B cell (primary cell): ENCODE measurements around the gene FOXO4. TPM values are rescaled to one million over a fixed set of nuclear protein-coding genes. Genes with fewer than 3 reads are reported as not detected.

ENCODE experiments used
- ATAC-seq: fragments of 200-7000 bp; cut with Tn5 transposase; one replicate; pipeline ENCODE4 v1.10.0; 2021; ENCODE audit warnings: low read depth, mild to moderate bottlenecking, moderate number of reproducible peaks, moderate library complexity
- CTCF ChIA-PET: fragments of 350-600 bp; sonication (Branson Sonifier 250); formaldehyde crosslinking; loops from one replicate; lab custom pipeline; 2021; ENCODE audit warnings: antibody characterized with exemption, inconsistent platforms; lab: Charles Lee
- POLR2A ChIA-PET: fragments of 350-600 bp; sonication (Branson Sonifier 250); formaldehyde crosslinking; loops from one replicate; lab custom pipeline; 2021; ENCODE audit warnings: antibody characterized with exemption; lab: Charles Lee
- DNase-seq: peaks from one replicate; pipeline ENCODE4 v3.0.0; 2013
- H2AFZ ChIP-seq: 2 replicates; pipeline ENCODE4 v1.6.1; 2012; ENCODE audit warnings: mild to moderate bottlenecking, low read depth, low read length; ENCODE audit not compliant: insufficient read depth, poor library complexity, severe bottlenecking
- H3K27ac ChIP-seq, 2 donors: 1 replicate in 1 of 2; 2 replicates in 1 of 2; pipeline ENCODE4 v1.5.1; 2012 to 2013; ENCODE audit warnings: low read length in 2 of 2, mild to moderate bottlenecking in 2 of 2, moderate library complexity in 1 of 2
- H3K27me3 ChIP-seq, 4 experiments: fragments of 200-600 bp in 1 of 4; sonication (generic) in 1 of 4; replicated peaks in 1 of 4; 1 replicate in 2 of 4; 2 replicates in 2 of 4; pipeline versions ENCODE4 v1.6.1 to v1.7.0; 2013 to 2016; ENCODE audit warnings: low read length in 3 of 4, mild to moderate bottlenecking in 2 of 4, mixed read lengths in 1 of 4, moderate library complexity in 1 of 4; ENCODE audit not compliant: insufficient read depth in 4 of 4, control insufficient read depth in 3 of 4; ENCODE audit errors: control extremely low read depth in 1 of 4
- H3K36me3 ChIP-seq, 2 experiments: replicated peaks in 1 of 2; 1 replicate in 1 of 2; 2 replicates in 1 of 2; pipeline versions ENCODE4 v1.6.1 to v1.7.1; 2013; ENCODE audit warnings: low read length in 1 of 2; ENCODE audit not compliant: insufficient read depth in 2 of 2, control insufficient read depth in 1 of 2; ENCODE audit errors: control extremely low read depth in 1 of 2, extremely low read depth in 1 of 2
- H3K4me1 ChIP-seq, 2 donors: fragments of 200-600 bp in 1 of 2; sonication (generic) in 1 of 2; 1 replicate in 1 of 2; 2 replicates in 1 of 2; pipeline versions ENCODE4 v1.5.1 to v1.6.1; 2013 to 2017; ENCODE audit warnings: low read length in 2 of 2; ENCODE audit not compliant: control insufficient read depth in 2 of 2, insufficient read depth in 2 of 2
- H3K4me2 ChIP-seq: replicated peaks from 2 replicates; pipeline ENCODE3; 2012; ENCODE audit warnings: mild to moderate bottlenecking, low read depth, low read length; ENCODE audit not compliant: poor library complexity, severe bottlenecking
- H3K4me3 ChIP-seq, 5 experiments: fragments of 200-600 bp in 1 of 5; sonication (generic) in 1 of 5; 1 replicate in 3 of 5; 2 replicates in 2 of 5; pipeline versions ENCODE4 v1.5.1 to v1.7.0; 2011 to 2016; ENCODE audit warnings: low read length in 4 of 5, mild to moderate bottlenecking in 4 of 5, low read depth in 2 of 5, control low read depth in 1 of 5, moderate library complexity in 1 of 5; ENCODE audit not compliant: insufficient read depth in 1 of 5; ENCODE audit errors: control extremely low read depth in 1 of 5, extremely low read depth in 1 of 5
- H3K79me2 ChIP-seq: fragments of 200-600 bp; sonication (generic); one replicate; pipeline ENCODE4 v1.6.0; 2016; ENCODE audit warnings: low read length; ENCODE audit not compliant: control insufficient read depth, insufficient read depth
- H3K9ac ChIP-seq: fragments of 200-600 bp; sonication (generic); 2 replicates; pipeline ENCODE4 v1.6.1; 2017; ENCODE audit warnings: mild to moderate bottlenecking, low read length, moderate library complexity
- H3K9me3 ChIP-seq, 3 donors: one replicate each; pipeline versions ENCODE4 v1.6.1 to v1.7.1; 2013; ENCODE audit warnings: low read length in 2 of 3; ENCODE audit not compliant: control insufficient read depth in 2 of 3, insufficient read depth in 1 of 3; ENCODE audit errors: control extremely low read depth in 1 of 3
- H4K20me1 ChIP-seq: 2 replicates; pipeline ENCODE4 v1.6.0; 2012; ENCODE audit warnings: mild to moderate bottlenecking, low read length; ENCODE audit not compliant: insufficient read depth, control insufficient read depth, poor library complexity, severe bottlenecking
- H3K27ac Mint-ChIP-seq: one replicate; pipeline ENCODE4 v1.8.0; 2021; ENCODE audit warnings: mixed read lengths
- H3K27me3 Mint-ChIP-seq: one replicate; pipeline ENCODE4 v1.8.0; 2021; ENCODE audit warnings: mixed read lengths
- H3K4me1 Mint-ChIP-seq: one replicate; pipeline ENCODE4 v1.8.0; 2021; ENCODE audit warnings: mixed read lengths
- H3K4me3 Mint-ChIP-seq: one replicate; pipeline ENCODE4 v1.8.0; 2021; ENCODE audit warnings: mixed read lengths
- H3K9me3 Mint-ChIP-seq: one replicate; pipeline ENCODE4 v1.8.0; 2022; ENCODE audit warnings: mixed read lengths; ENCODE audit not compliant: insufficient read depth
- EZH2 ChIP-seq: IDR thresholded peaks from 2 replicates; pipeline ENCODE4 v1.6.1; 2012; ENCODE audit warnings: borderline replicate concordance, low read depth, mild to moderate bottlenecking, moderate library complexity, low read length; ENCODE audit not compliant: insufficient read depth, poor library complexity, severe bottlenecking
- WGBS: methylation state at CpG from one replicate; pipeline ENCODE4 v1.1.5; 2013; ENCODE audit warnings: missing lambda C conversion rate; ENCODE audit not compliant: insufficient coverage; 5-methylcytosine and 5-hydroxymethylcytosine counted together
- intact Hi-C: fragments of 100-400 bp; cut with micrococcal nuclease; formaldehyde crosslinking; loops from one replicate; pipeline ENCODE4 v1.10.0; 2022
- polyA plus RNA-seq: library from polyadenylated mRNA; depleted of rRNA; stranded (reverse); fragments of >200 nt; gene quantifications from 2 replicates; pipeline ENCODE4 v1.2.3, GENCODE V29; 2012
- total RNA-seq, 2 donors: library from RNA; stranded (reverse); fragments of 120-200 nt in 1 of 2; gene quantifications; 1 replicate in 1 of 2; 2 replicates in 1 of 2; pipeline versions ENCODE4 v1.2.3 to v1.2.4, GENCODE V29; 2013 to 2022
- TF ChIP-seq, protein P1 (sequence below): fragments of 200-600 bp; IDR thresholded peaks from one replicate; pipeline ENCODE4 v1.8.0; 2022; ENCODE audit warnings: antibody characterized with exemption, mild to moderate bottlenecking

The FOXO4 gene
- total and polyA plus RNA-seq, 2 donors (not counting 1 experiment from before 2014, with no cell fraction given): 13.4 to 41.4 TPM

- Histone ChIP-seq H3K79me2 (peaks cover 46% of the 10 kb centered on the region), H4K20me1 (no peaks in the 10 kb centered on the region), H3K9me3 (no peaks in the 10 kb centered on the region), H3K4me2 (peak overlapping the region; percentile 85), H3K4me3 (peak overlapping the region; percentile 26 to 90 (median 82)), H3K27ac (peak overlapping the region in 1 of 2 donors; percentile 98), H3K36me3 (peaks cover 0 to 33% of the 10 kb centered on the region in 2 experiments), H2AFZ (no peak overlapping the region), H3K4me1 (peaks cover 71 to 86% of the 10 kb centered on the region in 2 donors), H3K27me3 (no peaks in the 10 kb centered on the region), H3K9ac (peak overlapping the region; percentile 86)
- ChIA-PET POLR2A (no interaction called here), CTCF (no interaction called here)
- ATAC-seq: no peak
- no CpG with 5 or more reads among the region's 6 CpGs for WGBS
- H3K9me3 Mint-ChIP-seq: no peaks in the 10 kb centered on the region
- H3K27ac Mint-ChIP-seq: peak overlapping the region; percentile 99
- no peak for TF ChIP-seq EZH2
- TF ChIP-seq, protein P1, sequence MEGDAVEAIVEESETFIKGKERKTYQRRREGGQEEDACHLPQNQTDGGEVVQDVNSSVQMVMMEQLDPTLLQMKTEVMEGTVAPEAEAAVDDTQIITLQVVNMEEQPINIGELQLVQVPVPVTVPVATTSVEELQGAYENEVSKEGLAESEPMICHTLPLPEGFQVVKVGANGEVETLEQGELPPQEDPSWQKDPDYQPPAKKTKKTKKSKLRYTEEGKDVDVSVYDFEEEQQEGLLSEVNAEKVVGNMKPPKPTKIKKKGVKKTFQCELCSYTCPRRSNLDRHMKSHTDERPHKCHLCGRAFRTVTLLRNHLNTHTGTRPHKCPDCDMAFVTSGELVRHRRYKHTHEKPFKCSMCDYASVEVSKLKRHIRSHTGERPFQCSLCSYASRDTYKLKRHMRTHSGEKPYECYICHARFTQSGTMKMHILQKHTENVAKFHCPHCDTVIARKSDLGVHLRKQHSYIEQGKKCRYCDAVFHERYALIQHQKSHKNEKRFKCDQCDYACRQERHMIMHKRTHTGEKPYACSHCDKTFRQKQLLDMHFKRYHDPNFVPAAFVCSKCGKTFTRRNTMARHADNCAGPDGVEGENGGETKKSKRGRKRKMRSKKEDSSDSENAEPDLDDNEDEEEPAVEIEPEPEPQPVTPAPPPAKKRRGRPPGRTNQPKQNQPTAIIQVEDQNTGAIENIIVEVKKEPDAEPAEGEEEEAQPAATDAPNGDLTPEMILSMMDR: no peak
- peaks cover 79% of the 10 kb centered on the region for H3K4me1 Mint-ChIP-seq
- intact Hi-C loops: no loop called here
- DNase-seq: no peak
- H3K27me3 Mint-ChIP-seq: no peaks in the 10 kb centered on the region
- peak overlapping the region; percentile 98 for H3K4me3 Mint-ChIP-seq
Observed at GRCh38 chrX:71109051-71109450, 13.4 kb downstream of the FOXO4 start.

GRCh38 chrX:71111141-71111843 is 15.6 kb downstream of the FOXO4 start, which contains the start of gene IL2RG:
Gene IL2RG, minus strand, starts transcription at chrX:71111577. Its CDS starts 38 bp downstream, at chrX:71111539.
- peaks cover 0 to 33% of the 10 kb centered on the region in 2 experiments for H3K36me3 ChIP-seq
- H3K4me2 ChIP-seq: peak within 1 kb of the TSS; percentile 85
- peaks cover 63% of the 10 kb centered on the region for H3K4me1 Mint-ChIP-seq
- H3K4me3 ChIP-seq: peak within 1 kb of the TSS; percentile 75 to 90 (median 82)
- CTCF ChIA-PET: interaction anchor here (1.0 to 4.7 kb wide), 6 partner anchors 8 to 19 kb away, joined by 4 to 33 read pairs (median 6); partner anchors contain the start of gene FOXO4
- whole genome bisulfite sequencing: 0% methylated on average over 1 of the region's 8 CpGs
- H3K27me3 ChIP-seq: no peaks in the 10 kb centered on the region
- no peaks in the 10 kb centered on the region for H3K9me3 Mint-ChIP-seq
- intact Hi-C loops: loop anchor here (1.0 to 5.0 kb wide), 4 partner anchors 8 to 143 kb away; partner anchors contain the start of gene ZMYM3
- peaks cover 56% of the 10 kb centered on the region for H3K79me2 ChIP-seq
- peak within 1 kb of the TSS; percentile 86 for H3K9ac ChIP-seq
- H3K4me3 Mint-ChIP-seq: peak within 1 kb of the TSS; percentile 98
- H3K9me3 ChIP-seq: no peaks in the 10 kb centered on the region
- H4K20me1 ChIP-seq: no peaks in the 10 kb centered on the region
- H2AFZ ChIP-seq: peak within 1 kb of the TSS; percentile 46
- no peak for TF ChIP-seq EZH2
- TF ChIP-seq, protein P1: no peak
- H3K27me3 Mint-ChIP-seq: no peaks in the 10 kb centered on the region
- H3K27ac ChIP-seq: peak within 1 kb of the TSS; percentile 98
- H3K27ac Mint-ChIP-seq: peak within 1 kb of the TSS; percentile 99
- POLR2A ChIA-PET: interaction anchor here (0.6 to 3.4 kb wide), 9 partner anchors 9 to 254 kb away, joined by 3 to 29 read pairs (median 3); partner anchors contain the start of genes TAF1 and ZMYM3
- peaks cover 53 to 65% of the 10 kb centered on the region in 2 donors for H3K4me1 ChIP-seq
- peak; percentile 90 for DNase-seq
- ATAC-seq: peak; percentile 93
